Lower leg skin (tissue), 3 donors: ENCODE measurements around the gene ARF1.

ENCODE experiments used
- POLR2A ChIP-seq, 2 donors: fragments of 450-650 bp; IDR thresholded peaks; one replicate each; pipeline ENCODE4 v1.6.1; 2016 to 2017; ENCODE audit warnings: antibody characterized with exemption in 2 of 2, mild to moderate bottlenecking in 1 of 2, moderate library complexity in 1 of 2
- TF ChIP-seq, protein P1 (sequence below), 3 donors: fragments of 450-650 bp; IDR thresholded peaks; one replicate each; pipeline ENCODE4 v1.5.1; 2016; ENCODE audit warnings: antibody characterized with exemption in 3 of 3, mild to moderate bottlenecking in 3 of 3, moderate library complexity in 2 of 3

DNA sequence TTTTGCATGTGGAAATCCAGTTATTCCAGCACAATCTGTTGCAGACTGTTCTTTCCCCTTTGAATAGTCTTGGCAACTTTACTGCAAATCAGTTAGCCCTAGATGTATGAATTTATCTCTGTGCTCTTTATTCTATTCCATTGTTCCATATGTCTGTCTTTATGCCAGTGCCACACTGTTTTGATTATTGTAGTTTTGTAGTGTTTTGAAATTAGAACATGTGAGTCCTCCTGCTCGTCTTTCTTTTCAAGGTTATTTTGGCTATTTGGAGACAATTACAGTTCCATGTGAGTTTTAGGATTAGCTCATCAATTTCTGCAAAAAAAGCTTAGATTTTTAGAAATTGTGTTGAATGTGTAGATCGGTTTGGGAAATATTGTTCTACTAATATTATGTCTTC is 49.1 kb upstream of the ARF1 start:
- TF ChIP-seq, protein P1, sequence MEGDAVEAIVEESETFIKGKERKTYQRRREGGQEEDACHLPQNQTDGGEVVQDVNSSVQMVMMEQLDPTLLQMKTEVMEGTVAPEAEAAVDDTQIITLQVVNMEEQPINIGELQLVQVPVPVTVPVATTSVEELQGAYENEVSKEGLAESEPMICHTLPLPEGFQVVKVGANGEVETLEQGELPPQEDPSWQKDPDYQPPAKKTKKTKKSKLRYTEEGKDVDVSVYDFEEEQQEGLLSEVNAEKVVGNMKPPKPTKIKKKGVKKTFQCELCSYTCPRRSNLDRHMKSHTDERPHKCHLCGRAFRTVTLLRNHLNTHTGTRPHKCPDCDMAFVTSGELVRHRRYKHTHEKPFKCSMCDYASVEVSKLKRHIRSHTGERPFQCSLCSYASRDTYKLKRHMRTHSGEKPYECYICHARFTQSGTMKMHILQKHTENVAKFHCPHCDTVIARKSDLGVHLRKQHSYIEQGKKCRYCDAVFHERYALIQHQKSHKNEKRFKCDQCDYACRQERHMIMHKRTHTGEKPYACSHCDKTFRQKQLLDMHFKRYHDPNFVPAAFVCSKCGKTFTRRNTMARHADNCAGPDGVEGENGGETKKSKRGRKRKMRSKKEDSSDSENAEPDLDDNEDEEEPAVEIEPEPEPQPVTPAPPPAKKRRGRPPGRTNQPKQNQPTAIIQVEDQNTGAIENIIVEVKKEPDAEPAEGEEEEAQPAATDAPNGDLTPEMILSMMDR (IDR thresholded peaks at IDR 0.05): no peak
- TF ChIP-seq POLR2A (IDR thresholded peaks at IDR 0.05): no peak
